ENCODE data around the gene TENT4A. TPM values are rescaled to one million over a fixed set of nuclear protein-coding genes. Genes with fewer than 3 reads are reported as not detected.

Gene TENT4A
- total RNA-seq, 1 experiment from 2014 or later, result 32.3 TPM

GRCh38 chr5:6752782-6753181 lies 39.5 kb downstream of the TENT4A start:
- Mint-ChIP-seq H3K36me3 (ENCODE audit: insufficient read depth, unreplicated experiment) (peaks cover 94% of the 10 kb centered on the region), H3K27ac (ENCODE audit: unreplicated experiment) (no peak overlapping the region), H3K4me3 (ENCODE audit: unreplicated experiment) (no peak overlapping the region), H3K27me3 (ENCODE audit: insufficient read depth, unreplicated experiment) (no peaks in the 10 kb centered on the region), H3K4me1 (ENCODE audit: low read depth, unreplicated experiment) (no peaks in the 10 kb centered on the region), H3K9me3 (ENCODE audit: unreplicated experiment) (no peaks in the 10 kb centered on the region)
- intact Hi-C loops (cut with micrococcal nuclease; ENCODE audit: unreplicated experiment), result no loop called here
- TF ChIP-seq CTCF (IDR thresholded peaks at IDR 0.05; ENCODE audit: insufficient read depth in 1 of 2, low read depth in 1 of 2, low read length in 1 of 2, severe bottlenecking in 1 of 2, unreplicated experiment in 1 of 2), result no peak
- no TSS peak for BruUV-seq (replicated peaks)
- CTCF ChIA-PET, result no interaction called here
- Histone ChIP-seq H3K27me3 (replicated peaks; ENCODE audit: control insufficient read depth, insufficient read depth, low read length) (no peaks in the 10 kb centered on the region), H3K4me3 (ENCODE audit: low read depth, low read length) (no peak overlapping the region), H3K9me3 (no peaks in the 10 kb centered on the region), H3K4me1 (peaks cover 5% of the 10 kb centered on the region; the same call in 1 of the 2 replicates), H3K36me3 (ENCODE audit: control insufficient read depth, insufficient read depth, low read length) (peaks cover 6% of the 10 kb centered on the region)
- POLR2A ChIA-PET, result no interaction called here
- DNase-seq, result no peak

GRCh38 chr5:6753851-6754250 lies 40.6 kb downstream of the TENT4A start:
- H3K4me3 ChIP-seq (ENCODE audit: low read depth, low read length), result no peak overlapping the region
- intact Hi-C loops (cut with micrococcal nuclease; ENCODE audit: unreplicated experiment), result no loop called here
- peaks cover 6% of the 10 kb centered on the region; the same call in 1 of the 2 replicates for H3K4me1 ChIP-seq
- Mint-ChIP-seq H3K9me3 (ENCODE audit: unreplicated experiment) (no peaks in the 10 kb centered on the region), H3K27ac (ENCODE audit: unreplicated experiment) (no peak overlapping the region), H3K27me3 (ENCODE audit: insufficient read depth, unreplicated experiment) (no peaks in the 10 kb centered on the region), H3K4me3 (ENCODE audit: unreplicated experiment) (no peak overlapping the region), H3K4me1 (ENCODE audit: low read depth, unreplicated experiment) (no peaks in the 10 kb centered on the region), H3K36me3 (ENCODE audit: insufficient read depth, unreplicated experiment) (peaks cover 94% of the 10 kb centered on the region)
- H3K27me3 ChIP-seq (replicated peaks; ENCODE audit: control insufficient read depth, insufficient read depth, low read length), result no peaks in the 10 kb centered on the region
- POLR2A ChIA-PET, result no interaction called here
- CTCF ChIA-PET, result no interaction called here
- DNase-seq, result no peak
- H3K9me3 ChIP-seq, result no peaks in the 10 kb centered on the region
- BruUV-seq (replicated peaks), result no TSS peak
- no peak for TF ChIP-seq CTCF (IDR thresholded peaks at IDR 0.05; ENCODE audit: insufficient read depth in 1 of 2, low read depth in 1 of 2, low read length in 1 of 2, severe bottlenecking in 1 of 2, unreplicated experiment in 1 of 2)
- peaks cover 8% of the 10 kb centered on the region for H3K36me3 ChIP-seq (ENCODE audit: control insufficient read depth, insufficient read depth, low read length)

- H3K4me3 ChIP-seq (ENCODE audit: low read depth, low read length), result no peak overlapping the region
- no peaks in the 10 kb centered on the region for H3K9me3 Mint-ChIP-seq (ENCODE audit: unreplicated experiment)
- peaks cover 94% of the 10 kb centered on the region for H3K36me3 Mint-ChIP-seq (ENCODE audit: insufficient read depth, unreplicated experiment)
- intact Hi-C loops (cut with micrococcal nuclease; ENCODE audit: unreplicated experiment), result no loop called here
- no peak for DNase-seq
- CTCF ChIA-PET, result no interaction called here
- H3K27me3 Mint-ChIP-seq (ENCODE audit: insufficient read depth, unreplicated experiment), result no peaks in the 10 kb centered on the region
- H3K27ac Mint-ChIP-seq (ENCODE audit: unreplicated experiment), result no peak overlapping the region
- H3K4me1 ChIP-seq, result peaks cover 11% of the 10 kb centered on the region; the same call in 1 of the 2 replicates
- H3K27me3 ChIP-seq (replicated peaks; ENCODE audit: control insufficient read depth, insufficient read depth, low read length), result no peaks in the 10 kb centered on the region
- H3K36me3 ChIP-seq (ENCODE audit: control insufficient read depth, insufficient read depth, low read length), result peaks cover 8% of the 10 kb centered on the region
- BruUV-seq (replicated peaks), result no TSS peak
- no peaks in the 10 kb centered on the region for H3K4me1 Mint-ChIP-seq (ENCODE audit: low read depth, unreplicated experiment)
- H3K9me3 ChIP-seq, result no peaks in the 10 kb centered on the region
- no peak overlapping the region for H3K4me3 Mint-ChIP-seq (ENCODE audit: unreplicated experiment)
- no peak for TF ChIP-seq CTCF (IDR thresholded peaks at IDR 0.05; ENCODE audit: insufficient read depth in 1 of 2, low read depth in 1 of 2, low read length in 1 of 2, severe bottlenecking in 1 of 2, unreplicated experiment in 1 of 2)
- POLR2A ChIA-PET, result no interaction called here
These were observed 41.5 kb downstream of the TENT4A start for GRCh38 chr5:6754766-6755165.

Data from Caco-2 (cell line).